ENCODE measurements around the gene MTM1.

DNA sequence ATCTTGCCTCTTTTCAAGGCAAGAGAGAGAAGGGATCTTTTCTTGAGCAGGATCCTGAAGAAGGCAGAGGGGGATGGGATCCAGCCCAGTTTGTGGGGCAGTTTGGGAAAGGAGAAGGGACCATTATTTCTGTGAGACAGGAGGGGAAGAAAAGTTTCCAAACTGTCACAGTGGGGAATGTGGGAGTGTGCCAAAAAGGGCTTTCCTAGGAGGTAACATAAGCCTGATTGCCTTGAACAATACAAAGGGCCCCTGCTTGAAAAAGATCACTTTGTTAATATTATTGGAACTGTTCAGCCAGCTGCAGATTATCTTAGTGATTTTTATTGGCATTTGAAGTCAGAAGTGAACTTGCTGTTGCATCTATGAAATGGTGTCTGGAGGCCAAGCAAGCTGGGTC, 55.2 kb downstream of the MTM1 start:
- TF ChIP-seq, protein P1, sequence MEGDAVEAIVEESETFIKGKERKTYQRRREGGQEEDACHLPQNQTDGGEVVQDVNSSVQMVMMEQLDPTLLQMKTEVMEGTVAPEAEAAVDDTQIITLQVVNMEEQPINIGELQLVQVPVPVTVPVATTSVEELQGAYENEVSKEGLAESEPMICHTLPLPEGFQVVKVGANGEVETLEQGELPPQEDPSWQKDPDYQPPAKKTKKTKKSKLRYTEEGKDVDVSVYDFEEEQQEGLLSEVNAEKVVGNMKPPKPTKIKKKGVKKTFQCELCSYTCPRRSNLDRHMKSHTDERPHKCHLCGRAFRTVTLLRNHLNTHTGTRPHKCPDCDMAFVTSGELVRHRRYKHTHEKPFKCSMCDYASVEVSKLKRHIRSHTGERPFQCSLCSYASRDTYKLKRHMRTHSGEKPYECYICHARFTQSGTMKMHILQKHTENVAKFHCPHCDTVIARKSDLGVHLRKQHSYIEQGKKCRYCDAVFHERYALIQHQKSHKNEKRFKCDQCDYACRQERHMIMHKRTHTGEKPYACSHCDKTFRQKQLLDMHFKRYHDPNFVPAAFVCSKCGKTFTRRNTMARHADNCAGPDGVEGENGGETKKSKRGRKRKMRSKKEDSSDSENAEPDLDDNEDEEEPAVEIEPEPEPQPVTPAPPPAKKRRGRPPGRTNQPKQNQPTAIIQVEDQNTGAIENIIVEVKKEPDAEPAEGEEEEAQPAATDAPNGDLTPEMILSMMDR (IDR thresholded peaks at IDR 0.05; ENCODE audit: poor library complexity, severe bottlenecking) = no peak
- TF ChIP-seq POLR2AphosphoS5 (IDR thresholded peaks at IDR 0.05) = no peak
- TF ChIP-seq EP300 (conservative IDR thresholded peaks at IDR 0.05; ENCODE audit: poor library complexity, severe bottlenecking) = no peak
- TF ChIP-seq, protein P2, sequence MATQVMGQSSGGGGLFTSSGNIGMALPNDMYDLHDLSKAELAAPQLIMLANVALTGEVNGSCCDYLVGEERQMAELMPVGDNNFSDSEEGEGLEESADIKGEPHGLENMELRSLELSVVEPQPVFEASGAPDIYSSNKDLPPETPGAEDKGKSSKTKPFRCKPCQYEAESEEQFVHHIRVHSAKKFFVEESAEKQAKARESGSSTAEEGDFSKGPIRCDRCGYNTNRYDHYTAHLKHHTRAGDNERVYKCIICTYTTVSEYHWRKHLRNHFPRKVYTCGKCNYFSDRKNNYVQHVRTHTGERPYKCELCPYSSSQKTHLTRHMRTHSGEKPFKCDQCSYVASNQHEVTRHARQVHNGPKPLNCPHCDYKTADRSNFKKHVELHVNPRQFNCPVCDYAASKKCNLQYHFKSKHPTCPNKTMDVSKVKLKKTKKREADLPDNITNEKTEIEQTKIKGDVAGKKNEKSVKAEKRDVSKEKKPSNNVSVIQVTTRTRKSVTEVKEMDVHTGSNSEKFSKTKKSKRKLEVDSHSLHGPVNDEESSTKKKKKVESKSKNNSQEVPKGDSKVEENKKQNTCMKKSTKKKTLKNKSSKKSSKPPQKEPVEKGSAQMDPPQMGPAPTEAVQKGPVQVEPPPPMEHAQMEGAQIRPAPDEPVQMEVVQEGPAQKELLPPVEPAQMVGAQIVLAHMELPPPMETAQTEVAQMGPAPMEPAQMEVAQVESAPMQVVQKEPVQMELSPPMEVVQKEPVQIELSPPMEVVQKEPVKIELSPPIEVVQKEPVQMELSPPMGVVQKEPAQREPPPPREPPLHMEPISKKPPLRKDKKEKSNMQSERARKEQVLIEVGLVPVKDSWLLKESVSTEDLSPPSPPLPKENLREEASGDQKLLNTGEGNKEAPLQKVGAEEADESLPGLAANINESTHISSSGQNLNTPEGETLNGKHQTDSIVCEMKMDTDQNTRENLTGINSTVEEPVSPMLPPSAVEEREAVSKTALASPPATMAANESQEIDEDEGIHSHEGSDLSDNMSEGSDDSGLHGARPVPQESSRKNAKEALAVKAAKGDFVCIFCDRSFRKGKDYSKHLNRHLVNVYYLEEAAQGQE (IDR thresholded peaks at IDR 0.05; ENCODE audit: borderline replicate concordance) = no peak
- TF ChIP-seq RAD21 (conservative IDR thresholded peaks at IDR 0.05) = no peak
- TF ChIP-seq EZH2 (IDR thresholded peaks at IDR 0.05; ENCODE audit: borderline replicate concordance, insufficient read depth, low read length, poor library complexity, severe bottlenecking) = no peak
- no peak for TF ChIP-seq TAF1 (IDR thresholded peaks at IDR 0.05; ENCODE audit: low read depth)
- TF ChIP-seq SMC3 (conservative IDR thresholded peaks at IDR 0.05; ENCODE audit: poor library complexity) = no peak
- TF ChIP-seq MXI1 (conservative IDR thresholded peaks at IDR 0.05; ENCODE audit: poor library complexity, severe bottlenecking) = no peak

All from neural cell (in vitro differentiated cells).